ENCODE measurements around the gene RADIL. TPM values are rescaled to one million over a fixed set of nuclear protein-coding genes. Genes with fewer than 3 reads are reported as not detected.

Gene RADIL
- polyA plus RNA-seq, 1 donor (not counting 4 experiments of a cell fraction or from before 2014, with no cell fraction given) = not detected

DNA sequence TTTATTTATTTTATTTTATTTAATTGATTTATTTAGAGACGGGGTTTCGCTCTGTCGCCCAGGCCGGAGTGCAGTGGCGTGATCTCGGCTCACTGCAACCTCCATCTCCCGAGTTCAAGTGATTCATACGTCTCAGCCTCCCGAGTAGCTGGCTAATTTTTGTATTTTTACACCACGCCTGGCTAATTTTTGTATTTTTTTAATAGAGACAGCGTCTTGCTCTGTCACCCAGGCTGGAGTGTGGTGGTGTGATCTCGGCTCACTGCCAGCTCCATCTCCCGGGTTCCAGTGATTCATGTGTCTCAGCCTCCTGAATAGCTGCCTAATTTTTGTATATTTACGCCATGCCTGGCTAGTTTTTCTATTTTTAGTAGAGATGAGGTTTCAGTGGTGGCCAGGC is 73.8 kb downstream of the RADIL start:
- Histone ChIP-seq H3K9me3 (ENCODE audit: control insufficient read depth, low read depth, low read length) (no peaks in the 10 kb centered on the region), H3K4me1 (ENCODE audit: control insufficient read depth, extremely low read depth, insufficient read depth, low read length) (no peaks in the 10 kb centered on the region), H3K27me3 (ENCODE audit: control insufficient read depth, extremely low read depth, insufficient read depth, low read length) (peaks cover 32% of the 10 kb centered on the region), H3K27ac (ENCODE audit: control insufficient read depth, insufficient read depth, low read length) (no peak overlapping the region), H3K4me2 (ENCODE audit: control insufficient read depth, extremely low read depth, insufficient read depth, low read depth, low read length) (no peak overlapping the region), H3K9me1 (ENCODE audit: control insufficient read depth, extremely low read depth, insufficient read depth, low read length) (no peaks in the 10 kb centered on the region), H3K79me2 (ENCODE audit: control insufficient read depth, insufficient read depth, low read length) (no peaks in the 10 kb centered on the region), H4K20me1 (ENCODE audit: control insufficient read depth, extremely low read depth, insufficient read depth, low read length) (no peaks in the 10 kb centered on the region), H3K36me3 (ENCODE audit: control insufficient read depth in 2 of 2, extremely low read depth in 1 of 2, insufficient read depth in 2 of 2, low read length in 2 of 2) (no peaks in the 10 kb centered on the region), H3K4me3 (ENCODE audit: control insufficient read depth in 2 of 3, extremely low read depth in 1 of 3, insufficient read depth in 2 of 3, low read depth in 1 of 3, low read length in 3 of 3) (no peak overlapping the region), H3K9ac (ENCODE audit: control insufficient read depth, extremely low read depth, insufficient read depth, low read length) (no peak overlapping the region), H2AFZ (ENCODE audit: control insufficient read depth, low read length) (no peak overlapping the region)
- FAIRE-seq (no peak), DNase-seq (ENCODE audit: low read depth, low spot score) (no peak)
- TF ChIP-seq EZH2 (IDR thresholded peaks at IDR 0.05; ENCODE audit: low read length) = no peak
- no peak for TF ChIP-seq CTCF (optimal IDR thresholded peaks at IDR 0.05 in 1 of 3, IDR thresholded peaks at IDR 0.05 in 1 of 3, conservative IDR thresholded peaks at IDR 0.05 in 1 of 3; ENCODE audit: extremely low read depth in 1 of 3, insufficient read depth in 2 of 3, low read length in 3 of 3)
- dilution Hi-C loops (cut with MboI; ENCODE audit: extremely low pct_ligation_motif_present, low sequenced_read_pairs) = no loop called here

DNA sequence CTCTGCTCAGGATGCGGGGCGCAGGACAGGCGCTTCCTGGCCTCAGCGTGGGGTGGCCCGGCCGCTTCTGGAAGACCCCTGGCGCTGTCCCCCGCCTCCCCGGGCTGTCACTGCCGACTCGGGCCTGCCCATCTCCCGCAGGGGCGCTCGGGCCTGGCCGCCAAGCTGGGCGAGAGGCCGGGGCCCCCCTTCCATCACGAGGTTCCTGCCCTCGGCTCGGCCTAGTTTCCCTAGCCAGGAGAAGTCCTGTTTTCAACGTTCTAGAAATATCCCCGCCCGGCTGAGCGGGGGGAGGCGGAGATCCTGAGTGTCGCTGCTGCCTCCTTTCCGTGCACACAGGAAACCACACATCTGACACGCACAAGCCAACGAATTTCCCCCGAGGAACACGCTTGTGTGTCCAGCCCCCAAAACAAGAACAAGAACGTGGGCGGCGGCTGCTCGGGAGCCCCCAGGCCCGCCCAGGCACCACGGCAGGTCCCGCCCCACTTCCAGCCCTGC is 74.4 kb downstream of the RADIL start:
- no peaks in the 10 kb centered on the region for H3K9me1 ChIP-seq (ENCODE audit: control insufficient read depth, extremely low read depth, insufficient read depth, low read length)
- H3K27me3 ChIP-seq (ENCODE audit: control insufficient read depth, extremely low read depth, insufficient read depth, low read length) = peaks cover 30% of the 10 kb centered on the region
- no peak for DNase-seq (ENCODE audit: low read depth, low spot score)
- H3K4me1 ChIP-seq (ENCODE audit: control insufficient read depth, extremely low read depth, insufficient read depth, low read length) = no peaks in the 10 kb centered on the region
- no peaks in the 10 kb centered on the region for H4K20me1 ChIP-seq (ENCODE audit: control insufficient read depth, extremely low read depth, insufficient read depth, low read length)
- no peak overlapping the region for H3K9ac ChIP-seq (ENCODE audit: control insufficient read depth, extremely low read depth, insufficient read depth, low read length)
- H3K4me3 ChIP-seq (ENCODE audit: control insufficient read depth in 2 of 3, extremely low read depth in 1 of 3, insufficient read depth in 2 of 3, low read depth in 1 of 3, low read length in 3 of 3) = no peak overlapping the region
- no peaks in the 10 kb centered on the region for H3K79me2 ChIP-seq (ENCODE audit: control insufficient read depth, insufficient read depth, low read length)
- no peaks in the 10 kb centered on the region for H3K9me3 ChIP-seq (ENCODE audit: control insufficient read depth, low read depth, low read length)
- H3K4me2 ChIP-seq (ENCODE audit: control insufficient read depth, extremely low read depth, insufficient read depth, low read depth, low read length) = no peak overlapping the region
- FAIRE-seq = no peak
- H3K27ac ChIP-seq (ENCODE audit: control insufficient read depth, insufficient read depth, low read length) = no peak overlapping the region
- dilution Hi-C loops (cut with MboI; ENCODE audit: extremely low pct_ligation_motif_present, low sequenced_read_pairs) = no loop called here
- H3K36me3 ChIP-seq (ENCODE audit: control insufficient read depth in 2 of 2, extremely low read depth in 1 of 2, insufficient read depth in 2 of 2, low read length in 2 of 2) = no peaks in the 10 kb centered on the region
- no peak for TF ChIP-seq EZH2 (IDR thresholded peaks at IDR 0.05; ENCODE audit: low read length)
- no peak for TF ChIP-seq CTCF (optimal IDR thresholded peaks at IDR 0.05 in 1 of 3, IDR thresholded peaks at IDR 0.05 in 1 of 3, conservative IDR thresholded peaks at IDR 0.05 in 1 of 3; ENCODE audit: extremely low read depth in 1 of 3, insufficient read depth in 2 of 3, low read length in 3 of 3)
- no peak overlapping the region for H2AFZ ChIP-seq (ENCODE audit: control insufficient read depth, low read length)

Measured in keratinocyte (primary cell).